GM23248 (cell line): ENCODE results near the gene AOPEP.

ENCODE experiments used
- EZH2 ChIP-seq: fragments of 200-600 bp; sonication (generic); IDR thresholded peaks from 2 replicates; pipeline ENCODE4 v1.6.1; 2018; ENCODE audit warnings: antibody characterized with exemption, mild to moderate bottlenecking; ENCODE audit not compliant: insufficient read depth, poor library complexity, severe bottlenecking
- EZH2phosphoT487 ChIP-seq: fragments of 200-600 bp; sonication (generic); IDR thresholded peaks from 2 replicates; pipeline ENCODE4 v1.6.1; 2018; ENCODE audit warnings: antibody characterized with exemption, moderate library complexity, mild to moderate bottlenecking, low read depth; ENCODE audit not compliant: insufficient read depth

DNA sequence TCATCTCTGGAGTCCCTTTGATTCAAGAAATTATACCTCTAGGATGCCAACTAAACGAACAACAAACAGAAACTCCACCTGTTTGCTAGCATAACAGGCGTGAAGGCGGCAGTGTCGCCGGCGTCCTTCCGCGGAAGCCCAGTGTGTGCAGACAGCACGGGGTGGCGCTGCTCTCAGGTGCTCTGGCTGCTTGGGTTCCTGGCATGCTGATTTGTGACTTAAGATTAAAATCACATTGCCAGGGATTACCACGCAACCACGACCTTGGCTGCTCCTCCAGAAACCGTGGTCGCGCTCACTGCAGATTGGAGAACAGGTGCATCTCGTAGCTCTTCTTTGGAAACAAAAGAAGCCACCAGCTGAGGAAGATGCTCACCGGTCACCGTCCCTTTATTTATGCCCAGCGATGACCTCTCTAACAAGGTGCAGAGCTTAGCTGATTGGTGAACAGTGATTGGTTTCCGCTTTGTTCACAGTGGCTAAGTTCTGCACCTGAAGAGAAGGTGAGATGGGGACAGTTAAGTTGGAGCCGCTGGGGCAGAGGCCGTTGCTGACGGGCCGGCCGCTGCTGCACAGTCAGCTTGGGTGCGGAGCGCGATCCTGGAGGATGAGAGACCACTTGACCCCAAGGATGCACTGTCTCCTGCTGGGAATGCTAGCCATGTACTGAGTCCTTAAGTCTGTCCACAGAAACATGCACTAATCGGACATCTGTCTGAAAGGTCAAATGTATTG lies 358.7 kb downstream of the AOPEP start:
- TF ChIP-seq EZH2 (no peak), EZH2phosphoT487 (no peak)
